Testis (tissue), 2 donors: ENCODE results near the gene AFG1L.
"Not testable (repeated sequence)": the region's sequence is repeated elsewhere in the genome, so short reads cannot be mapped to it uniquely, and the experiment has no call there.

ENCODE experiments used
- CTCF ChIP-seq, 3 experiments: fragments of 450-650 bp in 2 of 3; fragments of 200-600 bp in 1 of 3; sonication (generic) in 1 of 3; IDR thresholded peaks; one replicate each; pipeline ENCODE4 v1.5.1; 2016 to 2019; ENCODE audit warnings: antibody characterized with exemption in 3 of 3, mild to moderate bottlenecking in 2 of 3, moderate library complexity in 1 of 3
- POLR2A ChIP-seq: fragments of 450-650 bp; IDR thresholded peaks from one replicate; pipeline ENCODE4 v1.6.1; 2017; ENCODE audit warnings: antibody characterized with exemption, mild to moderate bottlenecking, moderate library complexity

GRCh38 chr6:108330221-108330785 is 35.4 kb downstream of the AFG1L start:
- TF ChIP-seq CTCF (IDR thresholded peaks at IDR 0.05); POLR2A: not testable (repeated sequence)
